Stimulated activated CD8-positive, alpha-beta memory T cell treated with anti-CD3 and anti-CD28 coated beads, Interleukin-2, amount 100 ng/mL, for 1 hour (primary cell): Measurements from ENCODE around the gene UHRF2.
"Not testable (repeated sequence)": the region's sequence is repeated elsewhere in the genome, so short reads cannot be mapped to it uniquely, and the experiment has no call there.

Experiments
- DNase-seq, 2 donors: peaks; one replicate each; pipeline ENCODE4 v3.0.0-alpha.2; 2020; ENCODE audit warnings: low read depth in 2 of 2

The UHRF2 gene

DNA sequence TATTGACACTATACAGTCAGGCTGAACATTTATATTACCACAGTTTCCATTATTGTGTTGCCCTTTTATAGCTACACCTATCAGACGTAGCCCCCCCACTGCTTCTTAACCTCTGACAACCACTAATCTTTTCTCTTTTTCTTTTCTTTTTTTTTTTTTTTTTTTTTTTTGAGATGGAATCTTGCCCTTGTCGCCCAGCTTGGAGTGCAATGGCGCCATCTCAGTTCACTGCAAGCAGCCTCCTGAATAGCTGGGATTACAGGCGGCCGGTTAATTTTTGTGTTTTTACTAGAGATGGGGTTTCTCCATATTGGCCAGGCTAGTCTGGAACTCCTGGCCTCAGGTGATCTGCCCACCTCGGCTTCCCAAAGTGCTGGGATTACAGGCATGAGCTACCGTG, 75.4 kb downstream of the UHRF2 start:
- no peak for DNase-seq

DNA sequence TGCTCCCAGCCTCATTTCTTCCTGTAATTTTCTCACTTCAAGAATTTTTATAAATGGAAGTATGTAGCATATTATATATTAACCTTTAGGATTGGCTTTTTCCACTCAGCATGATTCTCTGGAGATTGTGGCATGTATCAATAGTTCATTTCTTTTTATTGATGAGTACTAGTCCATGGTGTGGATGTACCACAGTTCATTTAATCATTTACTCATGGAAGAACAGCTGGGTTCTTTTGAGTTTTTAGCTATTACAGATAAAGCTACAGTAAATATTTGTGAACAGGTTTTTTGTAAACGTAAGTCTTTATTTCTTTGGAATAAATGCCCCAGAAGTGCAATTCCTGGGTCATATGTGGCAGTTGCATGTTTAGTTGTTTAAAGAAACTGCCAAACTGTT, 76.1 kb downstream of the UHRF2 start:
- no peak for DNase-seq

- no peak for DNase-seq
Observed at GRCh38 chr9:6490863-6491262, 77.9 kb downstream of the UHRF2 start.

- DNase-seq = no peak
Observed at GRCh38 chr9:6495466-6495865, 82.5 kb downstream of the UHRF2 start.

DNA sequence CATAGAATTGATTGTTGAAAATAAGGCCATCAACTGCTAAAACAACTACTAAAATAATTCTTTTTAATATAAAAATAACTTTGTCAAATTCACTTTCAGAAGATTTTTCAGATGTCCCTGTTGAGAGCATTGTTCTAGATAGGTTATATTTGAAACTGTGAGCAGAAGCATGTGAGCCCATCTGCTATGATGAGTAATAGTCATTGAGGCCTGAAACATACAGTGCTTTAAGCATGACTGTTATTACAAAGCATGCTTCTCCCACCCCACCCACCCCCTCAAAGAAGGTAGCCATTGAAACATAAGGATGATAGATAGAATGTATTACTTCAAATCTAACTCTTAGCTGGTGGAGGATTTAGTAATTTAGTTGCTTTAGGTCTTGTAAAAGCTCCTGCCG, 86.0 kb downstream of the UHRF2 start:
- DNase-seq = no peak

DNA sequence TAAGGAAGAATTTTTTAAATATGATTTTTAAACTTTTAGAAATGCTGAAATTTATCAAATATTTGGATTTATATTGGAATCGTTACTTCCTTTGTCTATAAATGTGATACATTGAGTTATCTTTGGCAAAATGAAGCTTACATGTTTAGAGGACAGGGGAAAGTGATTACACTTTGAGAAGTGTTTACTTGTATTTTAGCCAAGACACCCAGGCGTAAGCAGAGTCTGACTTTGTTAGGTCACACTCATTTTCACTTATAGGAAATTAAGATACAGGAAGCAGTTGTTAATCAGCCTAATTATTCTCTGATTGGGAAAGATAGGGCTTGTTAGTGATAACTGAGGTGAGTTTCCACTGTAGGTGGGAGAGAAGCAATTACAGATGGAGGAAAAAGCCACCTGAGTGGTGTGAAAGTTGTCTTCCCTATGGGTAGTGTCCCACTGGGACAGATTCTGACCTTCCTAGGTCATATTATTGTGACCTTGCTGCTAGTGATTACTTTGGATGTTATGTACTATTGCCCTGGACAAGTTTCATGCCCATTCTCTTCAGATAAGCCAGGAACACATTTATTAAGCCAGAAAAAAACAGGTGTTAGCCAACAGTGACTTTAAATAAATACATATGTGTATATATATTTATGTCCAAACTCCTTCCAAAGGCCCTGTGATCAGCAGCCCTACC, 88.7 kb downstream of the UHRF2 start:
- DNase-seq = no peak

DNA sequence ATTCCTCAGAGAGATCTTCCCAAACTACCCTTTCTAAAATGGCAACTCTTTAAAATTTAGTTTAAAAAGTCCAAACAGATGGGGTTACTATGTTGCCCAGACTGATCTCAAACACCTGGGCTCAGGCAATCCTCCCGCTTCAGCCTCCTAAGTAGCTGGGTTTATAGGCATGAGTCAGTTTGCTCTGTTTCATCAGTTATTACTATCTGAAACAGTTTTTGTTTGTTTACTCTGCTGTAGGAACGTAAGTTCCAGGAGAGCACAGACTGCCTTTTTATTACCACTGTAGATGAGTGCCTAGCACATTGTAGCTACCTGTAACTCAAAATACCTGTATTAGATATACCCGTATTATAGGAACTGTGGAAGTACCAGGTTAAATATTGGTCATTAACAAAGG, 89.4 kb downstream of the UHRF2 start:
- no peak for DNase-seq

DNA sequence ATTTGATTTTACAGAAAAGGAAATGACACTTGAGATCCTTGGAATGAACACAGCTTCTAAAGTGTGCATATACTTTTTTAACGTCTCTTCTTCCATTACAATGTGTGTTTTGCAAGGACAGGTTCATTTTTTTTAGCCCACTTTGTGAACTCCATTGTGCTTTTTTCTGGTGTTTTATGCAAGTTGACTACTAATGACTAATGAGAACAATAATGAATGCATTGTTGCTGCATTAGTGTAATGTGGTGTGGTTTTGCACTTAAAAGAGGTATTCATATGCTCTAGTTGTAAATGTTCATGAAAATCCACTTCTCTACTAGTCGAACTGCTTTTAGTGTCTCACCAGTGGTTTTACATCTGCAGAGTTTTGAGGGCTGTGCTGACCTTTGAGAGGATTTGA, 93.6 kb downstream of the UHRF2 start:
- no peak for DNase-seq

DNA sequence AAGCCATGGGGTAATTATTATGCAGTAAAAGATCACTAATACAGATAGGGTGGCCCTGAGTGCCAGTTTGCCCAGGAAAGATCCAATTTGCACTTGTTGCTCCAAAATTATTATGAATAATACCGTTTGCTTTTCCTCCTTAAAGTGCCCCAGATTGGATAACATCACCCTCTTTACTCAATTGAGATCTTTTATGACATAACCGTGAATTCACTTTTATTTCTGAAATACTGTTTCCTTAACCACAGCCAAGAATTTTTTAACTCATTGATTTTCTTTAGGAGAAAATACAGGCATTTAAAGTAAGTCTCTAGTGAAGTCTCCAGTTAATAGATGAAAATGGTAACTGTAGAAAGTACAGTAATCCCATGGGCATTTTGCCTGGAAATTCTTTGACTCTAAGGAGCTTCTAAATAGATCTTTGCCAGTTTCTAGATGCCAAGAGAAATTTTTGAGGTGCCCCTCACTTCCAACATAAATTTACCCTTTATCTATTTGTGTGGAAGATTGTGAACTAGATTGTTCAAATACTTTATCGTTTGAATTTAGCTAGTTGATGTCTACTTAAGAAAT, 99.2 kb downstream of the UHRF2 start:
- no peak for DNase-seq

DNA sequence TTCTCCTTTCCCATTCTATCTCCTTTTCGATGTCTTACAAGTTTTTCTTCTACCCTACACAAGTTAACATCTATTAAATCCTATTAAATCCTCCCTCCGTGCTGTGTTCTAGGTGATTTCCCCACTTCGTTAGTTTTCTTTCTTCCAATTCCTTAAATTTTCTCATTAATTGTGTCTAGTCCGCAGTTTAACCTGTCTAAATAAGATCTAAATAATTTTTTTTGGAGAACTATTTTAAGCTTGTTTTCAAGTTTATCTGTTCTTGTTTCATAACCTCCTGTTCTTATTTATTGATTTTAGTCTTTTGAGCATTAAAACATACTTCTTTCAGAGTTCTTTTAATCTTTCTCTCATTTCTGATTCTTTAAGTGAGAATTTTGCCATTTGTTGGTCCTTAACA, 109.3 kb downstream of the UHRF2 start:
- DNase-seq = no peak

DNA sequence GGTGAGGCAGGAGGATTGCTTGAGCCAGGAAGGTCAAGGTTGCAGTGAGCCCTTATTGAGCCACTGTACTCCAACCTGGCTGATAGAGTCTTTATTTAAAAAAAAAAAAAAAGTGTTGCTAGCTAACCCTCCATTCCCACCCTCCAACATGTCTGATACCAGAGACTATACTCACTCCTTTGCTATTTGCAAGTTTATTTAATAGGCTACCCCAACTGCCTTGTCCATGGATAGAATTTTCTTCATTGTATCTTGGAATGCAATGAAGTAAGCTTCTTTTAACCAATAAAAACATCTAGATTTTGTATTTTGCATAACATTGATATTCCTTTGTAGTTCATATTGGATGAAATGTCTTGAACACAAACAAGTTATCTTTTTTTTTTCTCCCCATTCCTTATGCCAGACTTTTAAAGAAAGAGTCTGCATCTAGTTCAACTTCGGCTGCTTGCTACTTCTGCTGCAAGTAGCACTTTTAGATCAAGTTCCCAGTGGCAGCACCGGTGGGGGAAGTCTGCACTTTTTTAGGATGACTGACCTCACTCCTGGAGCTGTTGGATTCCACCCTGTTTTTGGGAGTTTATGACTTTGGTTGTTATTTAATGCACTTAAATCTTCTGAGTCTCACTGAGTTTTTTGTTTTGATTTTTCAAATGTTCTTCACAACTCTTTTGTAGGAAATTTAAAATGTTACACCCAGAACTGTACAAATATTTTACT, 112.5 kb downstream of the UHRF2 start:
- no peak for DNase-seq

DNA sequence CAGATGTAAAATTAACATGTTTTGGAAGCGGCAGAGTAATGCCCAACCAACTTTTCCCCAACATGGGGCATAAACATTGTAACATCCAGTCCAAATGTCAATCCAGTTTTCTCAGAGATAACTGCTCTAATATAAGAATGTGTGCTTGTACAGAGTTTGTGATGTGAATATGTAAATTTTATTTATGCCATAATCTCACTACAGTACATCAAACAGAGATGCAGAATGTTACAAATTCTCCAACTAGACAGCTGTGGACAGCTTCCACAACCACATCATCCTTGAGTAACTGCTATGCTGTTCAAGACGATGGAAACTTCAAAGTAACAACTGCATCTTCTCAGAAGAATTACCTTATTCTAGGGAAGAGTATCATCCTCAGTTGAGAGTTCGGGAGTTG, 122.6 kb downstream of the UHRF2 start:
- DNase-seq = no peak

DNA sequence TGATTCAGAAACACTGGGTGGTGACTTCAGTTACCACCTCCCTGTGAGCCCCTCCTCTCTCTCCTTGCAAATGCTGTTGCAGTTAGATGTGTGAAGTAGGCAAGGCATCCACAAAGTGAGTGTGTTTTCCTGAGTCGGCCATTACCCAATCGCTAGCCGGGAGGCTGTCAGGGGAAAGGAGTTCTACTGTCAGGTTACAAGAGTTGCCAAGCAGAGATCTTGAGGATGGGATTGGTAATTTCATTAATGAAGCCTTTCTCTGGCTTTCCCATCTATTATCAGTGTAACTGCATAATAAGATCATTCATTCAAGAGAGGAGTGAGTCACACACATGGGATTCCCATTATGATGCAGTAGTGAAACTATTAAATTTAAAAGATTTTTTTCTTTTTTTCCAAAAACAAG, 125.7 kb downstream of the UHRF2 start:
- no peak for DNase-seq

DNA sequence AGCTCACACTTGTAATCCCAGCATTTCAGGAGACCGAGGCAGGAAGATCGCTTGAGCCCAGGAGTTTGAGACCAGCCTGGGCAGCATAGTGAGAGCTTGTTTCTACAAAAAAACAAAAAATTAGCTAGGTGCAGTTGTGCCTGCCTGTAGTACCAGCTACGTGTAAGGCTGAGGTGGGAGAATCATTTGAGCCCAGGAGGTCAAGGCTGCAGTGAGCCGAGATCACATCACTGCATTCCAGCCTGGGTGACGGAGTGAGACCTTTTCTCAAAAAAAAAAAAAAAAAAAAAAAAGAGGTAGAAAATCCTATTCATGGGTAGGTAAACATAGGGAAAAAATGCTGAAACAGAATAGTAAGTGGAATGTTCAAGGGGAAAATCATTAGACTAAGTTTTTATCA, 129.6 kb downstream of the UHRF2 start:
- not testable (repeated sequence) for DNase-seq

GRCh38 chr9:6543204-6543603, 130.2 kb downstream of the UHRF2 start:
- no peak for DNase-seq

DNA sequence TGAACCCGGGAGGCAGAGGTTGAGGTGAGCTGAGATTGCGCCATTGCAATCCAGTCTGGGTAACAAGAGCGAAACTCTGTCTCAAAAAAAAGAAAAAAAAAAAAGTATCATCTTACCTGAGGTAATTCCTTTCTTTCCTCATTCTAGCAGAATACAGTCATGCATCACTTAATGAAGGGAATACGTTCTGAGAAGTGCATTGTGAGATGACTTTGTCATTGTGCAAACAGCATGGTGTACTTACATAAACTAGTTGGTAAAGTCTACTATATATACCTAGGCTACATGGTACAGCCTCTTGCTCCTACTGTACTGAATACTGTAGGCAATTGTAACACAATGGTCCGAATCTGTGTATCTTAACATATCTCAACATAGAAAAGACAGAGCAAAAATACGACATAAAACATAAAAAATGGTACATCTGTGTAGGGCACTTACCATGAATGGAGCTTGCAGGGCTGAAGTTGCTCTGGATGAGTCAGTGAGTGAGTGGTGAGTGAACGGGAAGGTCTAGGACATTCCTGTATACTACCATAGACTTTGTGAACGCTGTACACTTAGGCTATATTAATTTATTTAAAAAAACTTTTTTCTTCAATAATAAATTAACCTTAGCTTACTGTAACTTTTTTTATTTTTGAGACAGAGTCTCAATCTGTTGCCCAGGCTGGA, 132.2 kb downstream of the UHRF2 start:
- DNase-seq = no peak

DNA sequence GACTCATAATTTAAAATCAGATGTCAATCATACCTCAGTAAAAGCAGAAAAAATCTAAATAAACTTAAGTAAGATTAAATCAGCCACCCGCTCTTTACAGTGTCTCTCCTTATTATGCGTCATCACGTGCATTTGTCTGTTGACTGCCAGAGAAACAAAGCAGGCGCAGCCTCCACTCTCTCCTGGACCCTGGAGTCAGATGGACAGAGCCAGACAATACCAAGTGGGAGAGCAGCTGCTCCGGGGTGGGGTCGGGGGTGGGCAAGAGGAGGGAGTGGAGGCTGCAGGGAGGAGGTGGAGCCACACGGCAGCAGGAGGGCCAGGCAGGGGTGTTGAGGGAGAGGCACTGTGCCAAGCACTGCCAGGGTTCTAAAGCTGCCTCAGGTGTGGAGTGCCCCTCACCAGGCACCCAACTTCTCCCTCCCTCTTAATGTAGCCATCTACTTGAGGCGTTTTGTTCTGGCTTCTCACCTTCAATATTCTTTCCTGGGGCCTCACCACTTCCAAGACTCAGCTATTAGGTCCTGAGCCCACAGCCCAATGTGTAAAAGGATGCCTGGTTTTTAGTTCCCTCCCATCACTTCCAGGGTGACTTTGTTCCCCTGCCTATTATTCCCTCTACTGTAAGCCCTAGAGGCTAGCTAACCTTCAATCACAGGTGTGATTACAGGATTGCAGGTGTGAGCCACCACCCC, 136.3 kb downstream of the UHRF2 start:
- no peak for DNase-seq

DNA sequence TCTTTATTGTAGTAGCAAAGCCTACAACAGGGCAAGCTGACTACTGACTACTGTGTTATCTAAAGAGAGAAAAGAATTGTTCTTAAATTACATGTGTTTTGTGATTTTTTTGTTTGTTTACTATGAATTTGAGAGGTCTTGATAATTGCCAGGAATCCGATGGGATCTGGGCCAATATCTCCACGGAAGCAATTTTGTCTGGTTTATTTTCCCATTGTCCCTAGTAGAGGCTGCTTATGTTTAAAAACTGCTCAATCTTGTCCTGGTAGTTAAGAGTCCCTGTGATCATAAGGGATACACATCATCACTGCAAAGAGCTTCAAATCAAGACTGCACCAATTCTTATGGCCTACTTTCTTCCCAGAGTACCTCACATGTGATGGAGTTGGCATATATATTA, 138.1 kb downstream of the UHRF2 start:
- DNase-seq = no peak

DNA sequence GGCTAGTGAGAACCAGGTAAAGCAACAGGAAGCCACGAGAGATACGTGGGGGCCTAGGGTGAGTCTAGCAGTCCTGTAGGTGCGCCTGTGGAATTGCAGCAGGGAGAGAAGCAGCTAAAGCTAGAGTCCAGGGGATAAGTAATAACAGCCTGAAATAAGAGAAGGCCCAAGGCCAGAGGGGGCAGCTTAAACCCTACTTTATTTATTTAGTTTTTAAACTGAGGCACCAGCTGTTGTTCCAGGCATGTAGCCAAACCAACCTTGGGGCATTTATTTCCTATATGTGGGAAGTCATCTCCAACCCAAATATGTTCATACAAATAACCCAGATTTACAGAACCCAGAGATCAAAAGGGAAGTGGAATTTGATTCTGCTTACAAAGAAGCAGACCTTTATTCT, 139.0 kb downstream of the UHRF2 start:
- no peak for DNase-seq

- no peak for DNase-seq
Observed at GRCh38 chr9:6552498-6553121, 139.6 kb downstream of the UHRF2 start.

DNA sequence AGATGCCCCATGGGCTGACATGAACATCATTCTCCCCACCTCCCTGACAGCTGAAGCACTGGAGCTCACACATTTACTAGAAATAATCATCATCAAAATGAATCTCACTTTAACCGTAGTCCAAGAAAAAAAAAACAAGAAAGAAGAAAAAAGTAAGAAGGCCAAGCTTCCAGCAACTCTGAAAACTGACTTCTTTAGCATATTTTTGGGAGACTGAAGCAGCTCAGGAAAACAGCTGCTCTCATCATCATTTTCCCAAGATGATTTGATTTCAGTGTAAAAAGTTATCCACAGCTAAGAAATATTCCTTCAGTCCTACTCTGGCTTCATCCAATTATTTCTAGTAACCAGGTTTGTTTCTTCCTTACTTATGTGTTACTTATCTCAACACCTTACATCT, 140.9 kb downstream of the UHRF2 start:
- DNase-seq = no peak
